H1 (cell line): ENCODE results near the gene DYSF. TPM values are rescaled to one million over a fixed set of nuclear protein-coding genes. Genes with fewer than 3 reads are reported as not detected.

Experiments
- CTCF ChIA-PET: fragments of 300-600 bp; sonication (Branson Sonifier 250); formaldehyde crosslinking; loops from one replicate; lab custom pipeline; 2021; ENCODE audit not compliant: partially characterized antibody; lab: Charles Lee
- POLR2A ChIA-PET: fragments of 300-600 bp; sonication (Branson Sonifier 250); formaldehyde crosslinking; loops from one replicate; lab custom pipeline; 2021; ENCODE audit warnings: inconsistent platforms; ENCODE audit not compliant: partially characterized antibody; lab: Charles Lee
- DNase-seq, 2 experiments: peaks; one replicate each; pipeline versions ENCODE4 v3.0.0 to v3.0.0-alpha.2; 2010 to 2022; ENCODE audit warnings: low spot score in 2 of 2, low read depth in 1 of 2, mixed read lengths in 1 of 2
- FAIRE-seq: peaks from 2 replicates; lab custom pipeline; 2011; peaks lifted over from hg19 to GRCh38; lab: Jason Lieb, UNC
- H2AFZ ChIP-seq: 2 replicates; pipeline ENCODE4 v1.8.1; 2012; ENCODE audit warnings: low read length, inconsistent platforms
- H2AK5ac ChIP-seq: 2 replicates; pipeline ENCODE4 v1.6.1; 2013; ENCODE audit warnings: low read depth, low read length
- H2BK120ac ChIP-seq: replicated peaks from 2 replicates; pipeline ENCODE3; 2013; ENCODE audit warnings: low read depth, low read length, inconsistent platforms
- H2BK12ac ChIP-seq: 2 replicates; pipeline ENCODE4 v1.6.1; 2013; ENCODE audit warnings: low read depth, low read length
- H2BK15ac ChIP-seq: 2 replicates; pipeline ENCODE4 v1.6.1; 2013; ENCODE audit warnings: low read length
- H2BK20ac ChIP-seq: 2 replicates; pipeline ENCODE4 v1.6.1; 2013; ENCODE audit warnings: low read length
- H2BK5ac ChIP-seq: 2 replicates; pipeline ENCODE4 v1.6.1; 2013; ENCODE audit warnings: low read depth, low read length
- H3K14ac ChIP-seq: 2 replicates; pipeline ENCODE4 v1.6.1; 2013; ENCODE audit warnings: inconsistent platforms; ENCODE audit not compliant: insufficient read length
- H3K18ac ChIP-seq: 2 replicates; pipeline ENCODE4 v1.6.1; 2013; ENCODE audit warnings: low read length; ENCODE audit errors: extremely low read depth
- H3K23ac ChIP-seq: 2 replicates; pipeline ENCODE4 v1.6.1; 2013; ENCODE audit warnings: inconsistent platforms; ENCODE audit not compliant: insufficient read length
- H3K23me2 ChIP-seq: 2 replicates; pipeline ENCODE4 v1.6.1; 2013; ENCODE audit warnings: low read depth, low read length
- H3K27ac ChIP-seq: 2 replicates; pipeline ENCODE4 v1.6.1; 2011; ENCODE audit warnings: low read depth, low read length, inconsistent platforms
- H3K27me3 ChIP-seq, 4 experiments: replicated peaks in 1 of 4; 1 replicate in 1 of 4; 2 replicates in 3 of 4; pipeline versions ENCODE4 v1.6.1 to v1.8.1; 2011 to 2013; ENCODE audit warnings: low read length in 3 of 4, mild to moderate bottlenecking in 3 of 4, inconsistent platforms in 2 of 4, mixed read lengths in 2 of 4, moderate library complexity in 1 of 4; ENCODE audit not compliant: control insufficient read depth in 3 of 4, insufficient read depth in 3 of 4; ENCODE audit errors: extremely low read depth in 1 of 4
- H3K36me3 ChIP-seq, 4 experiments: 2 replicates each; pipeline versions ENCODE4 v1.6.1 to v1.8.1; 2011 to 2013; ENCODE audit warnings: mild to moderate bottlenecking in 4 of 4, low read length in 3 of 4, moderate library complexity in 2 of 4, control low read depth in 1 of 4, inconsistent platforms in 1 of 4; ENCODE audit not compliant: insufficient read depth in 4 of 4, control insufficient read depth in 2 of 4
- H3K4ac ChIP-seq: replicated peaks from 2 replicates; pipeline ENCODE3; 2013; ENCODE audit warnings: low read length, low read depth, mixed read lengths, inconsistent platforms; ENCODE audit not compliant: insufficient read length
- H3K4me1 ChIP-seq, 4 experiments: replicated peaks in 1 of 4; 1 replicate in 1 of 4; 2 replicates in 3 of 4; pipeline versions ENCODE4 v1.6.1 to v1.8.1; 2011 to 2013; ENCODE audit warnings: low read length in 3 of 4, inconsistent platforms in 2 of 4, mixed read lengths in 1 of 4; ENCODE audit not compliant: insufficient read depth in 4 of 4, control insufficient read depth in 3 of 4
- H3K4me2 ChIP-seq, 2 experiments: 2 replicates each; pipeline versions ENCODE4 v1.6.1 to v1.8.1; 2011 to 2013; ENCODE audit warnings: low read depth in 2 of 2, low read length in 2 of 2, control low read depth in 1 of 2, inconsistent platforms in 1 of 2, mild to moderate bottlenecking in 1 of 2; ENCODE audit not compliant: insufficient read depth in 1 of 2
- H3K4me3 ChIP-seq, 4 experiments: fragments of 200-600, 300-600 bp in 1 of 4; sonication (generic), shearing (Covaris generic), sonication (Bioruptor Twin) in 1 of 4; 2 replicates each; pipeline versions ENCODE4 v1.5.1 to v1.8.1; 2011 to 2016; ENCODE audit warnings: low read length in 4 of 4, low read depth in 3 of 4, control low read depth in 2 of 4, inconsistent platforms in 2 of 4, mild to moderate bottlenecking in 2 of 4, mixed read lengths in 1 of 4, moderate library complexity in 1 of 4; ENCODE audit not compliant: insufficient read depth in 2 of 4; ENCODE audit errors: extremely low read depth in 1 of 4
- H3K56ac ChIP-seq: replicated peaks from 2 replicates; pipeline ENCODE3; 2013; ENCODE audit warnings: low read depth, mild to moderate bottlenecking, mixed read lengths, low read length, inconsistent platforms; ENCODE audit not compliant: insufficient read length
- H3K79me1 ChIP-seq: 2 replicates; pipeline ENCODE4 v1.6.1; 2013; ENCODE audit warnings: low read depth, low read length, control low read depth
- H3K79me2 ChIP-seq, 2 experiments: 2 replicates each; pipeline versions ENCODE4 v1.6.1 to v1.8.1; 2012 to 2013; ENCODE audit warnings: low read length in 2 of 2, mild to moderate bottlenecking in 2 of 2, inconsistent platforms in 1 of 2; ENCODE audit not compliant: insufficient read depth in 2 of 2, control insufficient read depth in 1 of 2
- H3K9ac ChIP-seq, 4 experiments: replicated peaks in 1 of 4; 1 replicate in 1 of 4; 2 replicates in 3 of 4; pipeline versions ENCODE4 v1.6.1 to v1.8.1; 2011 to 2013; ENCODE audit warnings: low read depth in 3 of 4, low read length in 3 of 4, control low read depth in 2 of 4, mild to moderate bottlenecking in 2 of 4, moderate library complexity in 2 of 4, inconsistent platforms in 1 of 4; ENCODE audit errors: extremely low read depth in 1 of 4
- H3K9me3 ChIP-seq, 2 experiments: 2 replicates each; pipeline versions ENCODE4 v1.6.1 to v1.8.1; 2012 to 2013; ENCODE audit warnings: mild to moderate bottlenecking in 2 of 2, moderate library complexity in 2 of 2, control low read depth in 1 of 2, inconsistent platforms in 1 of 2, low read depth in 1 of 2, low read length in 1 of 2, mixed read lengths in 1 of 2; ENCODE audit not compliant: insufficient read depth in 2 of 2
- H4K20me1 ChIP-seq, 2 experiments: replicated peaks in 1 of 2; 2 replicates each; pipeline versions ENCODE3 to v1.8.1; 2011 to 2013; ENCODE audit warnings: inconsistent platforms in 2 of 2, low read length in 2 of 2, mild to moderate bottlenecking in 1 of 2; ENCODE audit not compliant: insufficient read depth in 2 of 2, control insufficient read depth in 1 of 2
- H4K5ac ChIP-seq: 2 replicates; pipeline ENCODE4 v1.6.1; 2013; ENCODE audit warnings: low read length, low read depth, mixed read lengths, inconsistent platforms; ENCODE audit not compliant: insufficient read length
- H4K8ac ChIP-seq: 2 replicates; pipeline ENCODE4 v1.8.0; 2013; ENCODE audit warnings: mild to moderate bottlenecking, moderate library complexity, low read length, inconsistent platforms; ENCODE audit not compliant: insufficient read depth; ENCODE audit errors: extremely low read depth
- H4K91ac ChIP-seq: replicated peaks from 2 replicates; pipeline ENCODE3; 2013; ENCODE audit warnings: low read length, mixed read lengths, inconsistent platforms; ENCODE audit not compliant: insufficient read length
- BACH1 ChIP-seq: IDR thresholded peaks from 2 replicates; pipeline ENCODE4 v1.6.1; 2012; ENCODE audit warnings: low read length, improper control_type of control experiment
- CTBP2 ChIP-seq: IDR thresholded peaks from 2 replicates; pipeline ENCODE4 v1.7.0; 2011; ENCODE audit warnings: borderline replicate concordance, mild to moderate bottlenecking, moderate library complexity, mixed read lengths, low read length; ENCODE audit not compliant: insufficient read depth, insufficient read length
- EP300 ChIP-seq, 2 experiments: IDR thresholded peaks; 1 replicate in 1 of 2; 2 replicates in 1 of 2; pipeline ENCODE4 v1.6.1; 2011 to 2012; ENCODE audit warnings: low read depth in 2 of 2, low read length in 2 of 2, mild to moderate bottlenecking in 2 of 2, borderline replicate concordance in 1 of 2, inconsistent platforms in 1 of 2, moderate library complexity in 1 of 2
- GABPA ChIP-seq: IDR thresholded peaks from 2 replicates; pipeline ENCODE4 v1.6.1; 2011; ENCODE audit warnings: mild to moderate bottlenecking, low read length, moderate library complexity, borderline replicate concordance; ENCODE audit not compliant: insufficient read depth
- MAFK ChIP-seq: IDR thresholded peaks from 2 replicates; pipeline ENCODE4 v1.6.1; 2012; ENCODE audit warnings: low read depth, mild to moderate bottlenecking, improper control_type of control experiment, low read length
- PHF8 ChIP-seq: fragments of 200-600 bp; sonication (generic); conservative IDR thresholded peaks from 2 replicates; pipeline ENCODE4 v1.7.1; 2012; ENCODE audit warnings: low read depth, mild to moderate bottlenecking, inconsistent platforms, low read length, moderate library complexity
- RBBP5 ChIP-seq: IDR thresholded peaks from 2 replicates; pipeline ENCODE4 v1.7.1; 2012; ENCODE audit warnings: low read depth, mild to moderate bottlenecking, inconsistent platforms, low read length, moderate library complexity, borderline replicate concordance
- SUZ12 ChIP-seq: fragments of 200-600 bp; sonication (generic); IDR thresholded peaks from 2 replicates; pipeline ENCODE4 v1.6.1; 2012; ENCODE audit warnings: mild to moderate bottlenecking, inconsistent platforms, low read length, moderate library complexity, mixed read lengths
- TAF7 ChIP-seq: optimal IDR thresholded peaks from 2 replicates; pipeline ENCODE3; 2011; ENCODE audit warnings: low read depth, mild to moderate bottlenecking, inconsistent platforms, low read length, moderate library complexity, borderline replicate concordance
- TBP ChIP-seq: IDR thresholded peaks from 2 replicates; pipeline ENCODE4 v1.6.1; 2011; ENCODE audit warnings: low read depth, low read length, improper control_type of control experiment
- ZNF274 ChIP-seq: IDR thresholded peaks from 2 replicates; pipeline ENCODE4 v1.7.0; 2012; ENCODE audit warnings: low read length, borderline replicate concordance; ENCODE audit errors: extremely low read depth
- WGBS, 2 experiments: shearing (Covaris generic) in 1 of 2; methylation state at CpG; one replicate each; pipeline versions ENCODE4 v1.1.6 to v1.1.7; 2013 to 2015; ENCODE audit warnings: low lambda C conversion rate in 2 of 2, mixed read lengths in 2 of 2, inconsistent platforms in 1 of 2, low coverage in 1 of 2, missing lambda C conversion rate in 1 of 2; ENCODE audit not compliant: insufficient replicate concordance in 2 of 2, insufficient coverage in 1 of 2, insufficient read length in 1 of 2; ENCODE audit errors: extremely low coverage in 1 of 2, missing lambda C conversion rate in 1 of 2; 5-methylcytosine and 5-hydroxymethylcytosine counted together
- polyA plus RNA-seq, 7 experiments: library from polyadenylated mRNA; depleted of rRNA in 3 of 7; stranded (reverse) in 5 of 7; unstranded in 2 of 7; fragments of >200 nt in 5 of 7; fragments of 200-250 nt in 2 of 7; gene quantifications; 1 replicate in 5 of 7; 2 replicates in 1 of 7; 4 replicates in 1 of 7; pipeline versions ENCODE4 v1.2.1 to v1.2.3, GENCODE V29; 2011 to 2013; ENCODE audit warnings: missing spikeins in 2 of 7, mixed read lengths in 2 of 7
- total RNA-seq: library from RNA; stranded (reverse); fragmentation: NEBNext Ultra II Directional; extraction: Animal tissue kit (Norgen Biotek cat#: 25700); gene quantifications from 2 replicates; pipeline ENCODE4 v1.2.1, GENCODE V29; 2021
- TF ChIP-seq, protein P1 (sequence below): IDR thresholded peaks from 2 replicates; pipeline ENCODE4 v1.6.1; 2012; ENCODE audit warnings: low read length, inconsistent platforms

The DYSF gene
- total and polyA plus RNA-seq, 2 of the 8 experiments (the other 6 are each of a cell fraction or from before 2014, with no cell fraction given), result 5.8 to 7.1 TPM

DNA sequence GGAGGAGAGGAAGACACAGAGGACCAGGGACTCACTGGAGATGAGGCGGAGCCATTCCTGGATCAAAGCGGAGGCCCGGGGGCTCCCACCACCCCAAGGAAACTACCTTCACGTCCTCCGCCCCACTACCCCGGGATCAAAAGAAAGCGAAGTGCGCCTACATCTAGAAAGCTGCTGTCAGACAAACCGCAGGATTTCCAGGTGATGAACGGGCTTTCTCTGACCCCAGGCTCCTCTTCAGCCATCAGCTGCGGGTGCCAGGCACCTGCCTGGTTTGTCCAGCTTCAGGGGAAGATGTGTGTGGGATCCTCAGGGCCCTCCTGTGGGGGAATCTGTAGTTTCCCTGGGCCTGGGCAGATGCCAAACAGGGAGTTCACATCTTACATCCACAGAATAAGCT lies 60.4 kb downstream of the DYSF start:
- Histone ChIP-seq H3K14ac (no peak overlapping the region), H3K4ac (no peak overlapping the region)
- 97% methylated on average over 9 of the region's 11 CpGs; no CpG with 5 or more reads in 1 of the 2 experiments for WGBS, 2 experiments
- TF ChIP-seq ZNF274 (no peak), TBP (no peak), PHF8 (no peak), BACH1 (no peak), MAFK (no peak), CTBP2 (no peak), RBBP5 (no peak), EP300 (IDR thresholded peaks at IDR 0.05; ENCODE audit: borderline replicate concordance in 1 of 2, low read depth in 2 of 2, low read length in 2 of 2) (no peak), SUZ12 (no peak), GABPA (no peak), TAF7 (no peak)
- TF ChIP-seq, protein P1, sequence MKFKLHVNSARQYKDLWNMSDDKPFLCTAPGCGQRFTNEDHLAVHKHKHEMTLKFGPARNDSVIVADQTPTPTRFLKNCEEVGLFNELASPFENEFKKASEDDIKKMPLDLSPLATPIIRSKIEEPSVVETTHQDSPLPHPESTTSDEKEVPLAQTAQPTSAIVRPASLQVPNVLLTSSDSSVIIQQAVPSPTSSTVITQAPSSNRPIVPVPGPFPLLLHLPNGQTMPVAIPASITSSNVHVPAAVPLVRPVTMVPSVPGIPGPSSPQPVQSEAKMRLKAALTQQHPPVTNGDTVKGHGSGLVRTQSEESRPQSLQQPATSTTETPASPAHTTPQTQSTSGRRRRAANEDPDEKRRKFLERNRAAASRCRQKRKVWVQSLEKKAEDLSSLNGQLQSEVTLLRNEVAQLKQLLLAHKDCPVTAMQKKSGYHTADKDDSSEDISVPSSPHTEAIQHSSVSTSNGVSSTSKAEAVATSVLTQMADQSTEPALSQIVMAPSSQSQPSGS, result no peak

More for the DNA sequence above, 60.4 kb downstream of the DYSF start:
- Histone ChIP-seq H3K4me3 (no peak overlapping the region), H4K91ac (no peak overlapping the region), H4K8ac (no peak overlapping the region), H2AFZ (no peak overlapping the region), H3K27ac (no peak overlapping the region), H3K36me3 (no peaks in the 10 kb centered on the region), H2BK5ac (no peak overlapping the region), H3K56ac (no peak overlapping the region), H3K4me1 (no peaks in the 10 kb centered on the region; a peak in 1 of 7 replicates), H2BK15ac (no peak overlapping the region), H3K4me2 (no peak overlapping the region), H3K18ac (no peak overlapping the region), H2BK120ac (no peak overlapping the region), H2AK5ac (no peak overlapping the region), H4K5ac (no peak overlapping the region), H3K23me2 (no peaks in the 10 kb centered on the region), H2BK12ac (no peak overlapping the region), H3K9ac (no peak overlapping the region), H2BK20ac (no peak overlapping the region), H3K79me1 (no peaks in the 10 kb centered on the region), H3K23ac (no peak overlapping the region), H3K9me3 (no peaks in the 10 kb centered on the region), H4K20me1 (no peaks in the 10 kb centered on the region), H3K79me2 (no peaks in the 10 kb centered on the region), H3K27me3 (no peaks in the 10 kb centered on the region)
- no peak for FAIRE-seq
- POLR2A ChIA-PET, result no interaction called here
- DNase-seq, result no peak
- CTCF ChIA-PET, result interaction anchor here (0.6 to 12.6 kb wide), 10 partner anchors 8 to 1283 kb away, joined by 3 to 238 read pairs (median 4); partner anchors contain the start of gene DYSF
